ENCODE data around the gene CYP2U1.
"Not testable (repeated sequence)": the region's sequence is repeated elsewhere in the genome, so short reads cannot be mapped to it uniquely, and the experiment has no call there.

Gene CYP2U1

GRCh38 chr4:107930821-107931774 lies at the start of gene CYP2U1:
Gene CYP2U1 (plus strand): TSS chr4:107931549. CDS start chr4:107931644, 95 bp downstream.
- peak; percentile 85 for DNase-seq (ENCODE audit: low spot score)

GRCh38 chr4:107885865-107886264 lies 45.5 kb upstream of the CYP2U1 start:
- DNase-seq (ENCODE audit: low spot score), result no peak

- no peak for DNase-seq (ENCODE audit: low spot score)
Measured at GRCh38 chr4:107888237-107888636, 43.1 kb upstream of the CYP2U1 start.

GRCh38 chr4:107890779-107891178 lies 40.6 kb upstream of the CYP2U1 start:
- DNase-seq (ENCODE audit: low spot score), result no peak

GRCh38 chr4:107891299-107891698 lies 40.0 kb upstream of the CYP2U1 start:
- no peak for DNase-seq (ENCODE audit: low spot score)

- DNase-seq (ENCODE audit: low spot score), result no peak
Measured at GRCh38 chr4:107893171-107894137, 37.9 kb upstream of the CYP2U1 start.

GRCh38 chr4:107894138-107894603 lies 37.2 kb upstream of the CYP2U1 start:
- no peak for DNase-seq (ENCODE audit: low spot score)

- DNase-seq (ENCODE audit: low spot score), result no peak
Measured at GRCh38 chr4:107896158-107896645, 35.1 kb upstream of the CYP2U1 start.

- DNase-seq (ENCODE audit: low spot score), result no peak
Measured at GRCh38 chr4:107896646-107897045, 34.7 kb upstream of the CYP2U1 start.

- DNase-seq (ENCODE audit: low spot score), result no peak
Measured at GRCh38 chr4:107897823-107898222, 33.5 kb upstream of the CYP2U1 start.

GRCh38 chr4:107900067-107900466 lies 31.3 kb upstream of the CYP2U1 start:
- DNase-seq (ENCODE audit: low spot score), result no peak

GRCh38 chr4:107900508-107900907 lies 30.8 kb upstream of the CYP2U1 start:
- DNase-seq (ENCODE audit: low spot score), result no peak

- no peak for DNase-seq (ENCODE audit: low spot score)
Measured at GRCh38 chr4:107901213-107901934, 30.0 kb upstream of the CYP2U1 start.

- no peak for DNase-seq (ENCODE audit: low spot score)
Measured at GRCh38 chr4:107902715-107903114, 28.6 kb upstream of the CYP2U1 start.

- DNase-seq (ENCODE audit: low spot score), result not testable (repeated sequence)
Measured at GRCh38 chr4:107905082-107905481, 26.3 kb upstream of the CYP2U1 start.

- no peak for DNase-seq (ENCODE audit: low spot score)
Measured at GRCh38 chr4:107906458-107907100, 24.8 kb upstream of the CYP2U1 start.

GRCh38 chr4:107908377-107908776 lies 23.0 kb upstream of the CYP2U1 start:
- no peak for DNase-seq (ENCODE audit: low spot score)

GRCh38 chr4:107913283-107913899 lies 18.0 kb upstream of the CYP2U1 start:
- peak; percentile 86 for DNase-seq (ENCODE audit: low spot score)

- DNase-seq (ENCODE audit: low spot score), result no peak
Measured at GRCh38 chr4:107915220-107915619, 16.1 kb upstream of the CYP2U1 start.

GRCh38 chr4:107916623-107917022 lies 14.7 kb upstream of the CYP2U1 start:
- DNase-seq (ENCODE audit: low spot score), result no peak

GRCh38 chr4:107917500-107917899 lies 13.8 kb upstream of the CYP2U1 start:
- DNase-seq (ENCODE audit: low spot score), result no peak
